Activated CD8-positive, alpha-beta T cell treated with anti-CD3 and anti-CD28 coated beads for 36 hours (primary cell): Measurements from ENCODE around the gene MAP1A. TPM values are rescaled to one million over a fixed set of nuclear protein-coding genes. Genes with fewer than 3 reads are reported as not detected.
A peak's percentile ranks its signal among the peaks of the same experiment; 100 is the strongest.

Experiments used
- ATAC-seq: fragments of 200-7000 bp; cut with Tn5 transposase; one replicate; pipeline ENCODE4 v1.10.0; 2021; ENCODE audit warnings: mild to moderate bottlenecking, moderate library complexity
- CTCF ChIA-PET: fragments of 350-600 bp; sonication (Branson Sonifier 250); formaldehyde crosslinking; loops from one replicate; lab custom pipeline; 2021; ENCODE audit warnings: antibody characterized with exemption; lab: Charles Lee
- POLR2A ChIA-PET: fragments of 350-600 bp; sonication (Branson Sonifier 250); formaldehyde crosslinking; loops from one replicate; lab custom pipeline; 2021; ENCODE audit warnings: antibody characterized with exemption; lab: Charles Lee
- DNase-seq: peaks from one replicate; pipeline ENCODE4 v3.0.0-alpha.2; 2020
- H3K27ac Mint-ChIP-seq: one replicate; pipeline ENCODE4 v1.8.0; 2021; ENCODE audit warnings: mild to moderate bottlenecking, mixed read lengths
- H3K27me3 Mint-ChIP-seq: one replicate; pipeline ENCODE4 v1.8.0; 2021; ENCODE audit warnings: mixed read lengths
- H3K36me3 Mint-ChIP-seq: one replicate; pipeline ENCODE4 v1.8.0; 2021; ENCODE audit warnings: low read depth, mixed read lengths
- H3K4me1 Mint-ChIP-seq: one replicate; pipeline ENCODE4 v1.8.0; 2021; ENCODE audit warnings: low read depth, mixed read lengths
- H3K4me3 Mint-ChIP-seq: one replicate; pipeline ENCODE4 v1.8.0; 2021; ENCODE audit warnings: mild to moderate bottlenecking, moderate library complexity, mixed read lengths
- H3K9me3 Mint-ChIP-seq: one replicate; pipeline ENCODE4 v1.8.0; 2021; ENCODE audit warnings: mixed read lengths
- CTCF ChIP-seq: fragments of 200-600 bp; IDR thresholded peaks from one replicate; pipeline ENCODE4 v1.8.0; 2022; ENCODE audit warnings: antibody characterized with exemption, mild to moderate bottlenecking
- intact Hi-C: fragments of 100-400 bp; cut with micrococcal nuclease; formaldehyde crosslinking; loops from one replicate; pipeline ENCODE4 v1.10.0; 2022
- total RNA-seq, 2 experiments: library from RNA; stranded (reverse); gene quantifications; one replicate each; pipeline ENCODE4 v1.2.3, GENCODE V29; 2021

The MAP1A gene
- total RNA-seq, 2 experiments from 2014 or later = 0.78 to 0.86 TPM

GRCh38 chr15:43498990-43499389, 18.4 kb upstream of the MAP1A start:
- no peak for TF ChIP-seq CTCF
- intact Hi-C loops = no loop called here
- ChIA-PET POLR2A (no interaction called here), CTCF (no interaction called here)
- H3K4me3 Mint-ChIP-seq = no peak overlapping the region
- H3K27me3 Mint-ChIP-seq = no peaks in the 10 kb centered on the region
- H3K4me1 Mint-ChIP-seq = peaks cover under 1% of the 10 kb centered on the region
- H3K27ac Mint-ChIP-seq = no peak overlapping the region
- DNase-seq = no peak
- H3K36me3 Mint-ChIP-seq = no peaks in the 10 kb centered on the region
- no peak for ATAC-seq
- no peaks in the 10 kb centered on the region for H3K9me3 Mint-ChIP-seq

GRCh38 chr15:43499635-43500034, 17.8 kb upstream of the MAP1A start:
- Mint-ChIP-seq H3K4me3 (no peak overlapping the region), H3K27me3 (no peaks in the 10 kb centered on the region), H3K36me3 (no peaks in the 10 kb centered on the region), H3K4me1 (no peaks in the 10 kb centered on the region), H3K9me3 (no peaks in the 10 kb centered on the region), H3K27ac (no peak overlapping the region)
- no peak for DNase-seq
- POLR2A ChIA-PET = interaction anchor here (0.7 kb wide), 1 partner anchor 161 kb away, joined by 5 read pairs; no protein-coding TSS in a partner anchor
- CTCF ChIA-PET = interaction anchor here (2.6 kb wide), 1 partner anchor 15 kb away, joined by 12 read pairs; no protein-coding TSS in a partner anchor
- ATAC-seq = no peak
- intact Hi-C loops = no loop called here
- TF ChIP-seq CTCF = no peak

GRCh38 chr15:43505738-43506137, 11.7 kb upstream of the MAP1A start:
- Mint-ChIP-seq H3K4me3 (no peak overlapping the region), H3K27ac (no peak overlapping the region), H3K4me1 (peaks cover 8% of the 10 kb centered on the region), H3K9me3 (no peaks in the 10 kb centered on the region), H3K36me3 (no peaks in the 10 kb centered on the region), H3K27me3 (no peaks in the 10 kb centered on the region)
- ChIA-PET CTCF (interaction anchor here (1.0 to 1.5 kb wide), 5 partner anchors 8 to 130 kb away, joined by 3 to 5 read pairs (median 3); partner anchors contain the start of gene TP53BP1), POLR2A (interaction anchor here (1.0 to 1.3 kb wide), 2 partner anchors 10 to 17 kb away, joined by 3 to 4 read pairs; no protein-coding TSS in a partner anchor)
- ATAC-seq (no peak), DNase-seq (no peak)
- intact Hi-C loops = no loop called here
- no peak for TF ChIP-seq CTCF

- ChIA-PET POLR2A (interaction anchor here (1.4 kb wide), 1 partner anchor 14 kb away, joined by 4 read pairs; no protein-coding TSS in a partner anchor), CTCF (no interaction called here)
- peaks cover 16% of the 10 kb centered on the region for H3K4me1 Mint-ChIP-seq
- no peak overlapping the region for H3K4me3 Mint-ChIP-seq
- no peaks in the 10 kb centered on the region for H3K9me3 Mint-ChIP-seq
- peaks cover 4% of the 10 kb centered on the region for H3K27me3 Mint-ChIP-seq
- no peak for TF ChIP-seq CTCF
- ATAC-seq (no peak), DNase-seq (no peak)
- H3K36me3 Mint-ChIP-seq = no peaks in the 10 kb centered on the region
- intact Hi-C loops = no loop called here
- H3K27ac Mint-ChIP-seq = no peak overlapping the region
Measured at GRCh38 chr15:43508421-43508820, 9.0 kb upstream of the MAP1A start.

- Mint-ChIP-seq H3K4me1 (peaks cover 22% of the 10 kb centered on the region), H3K4me3 (peak overlapping the region; percentile 90), H3K36me3 (no peaks in the 10 kb centered on the region), H3K27ac (no peak overlapping the region), H3K9me3 (no peaks in the 10 kb centered on the region), H3K27me3 (peaks cover 4% of the 10 kb centered on the region)
- intact Hi-C loops = no loop called here
- POLR2A ChIA-PET = interaction anchor here (1.4 kb wide), 1 partner anchor 15 kb away, joined by 4 read pairs; no protein-coding TSS in a partner anchor
- TF ChIP-seq CTCF = no peak
- CTCF ChIA-PET = no interaction called here
- no peak for ATAC-seq
- no peak for DNase-seq
Measured at GRCh38 chr15:43508991-43509659, 8.3 kb upstream of the MAP1A start.
